Astrocyte of the hippocampus (primary cell): ENCODE results near the gene ZBTB46.
"Not testable (repeated sequence)": the region's sequence is repeated elsewhere in the genome, so short reads cannot be mapped to it uniquely, and the experiment has no call there.

ENCODE experiments used
- DNase-seq: peaks from one replicate; pipeline ENCODE4 v3.0.0; 2011; ENCODE audit warnings: low read depth, low spot score

Gene ZBTB46

GRCh38 chr20:63830841-63831588 lies at the start of gene ZBTB46:
TSS of gene ZBTB46 (minus strand) at chr20:63831264. CDS start at chr20:63790757, 40,507 bp downstream.
- peak; percentile 84 for DNase-seq

DNA sequence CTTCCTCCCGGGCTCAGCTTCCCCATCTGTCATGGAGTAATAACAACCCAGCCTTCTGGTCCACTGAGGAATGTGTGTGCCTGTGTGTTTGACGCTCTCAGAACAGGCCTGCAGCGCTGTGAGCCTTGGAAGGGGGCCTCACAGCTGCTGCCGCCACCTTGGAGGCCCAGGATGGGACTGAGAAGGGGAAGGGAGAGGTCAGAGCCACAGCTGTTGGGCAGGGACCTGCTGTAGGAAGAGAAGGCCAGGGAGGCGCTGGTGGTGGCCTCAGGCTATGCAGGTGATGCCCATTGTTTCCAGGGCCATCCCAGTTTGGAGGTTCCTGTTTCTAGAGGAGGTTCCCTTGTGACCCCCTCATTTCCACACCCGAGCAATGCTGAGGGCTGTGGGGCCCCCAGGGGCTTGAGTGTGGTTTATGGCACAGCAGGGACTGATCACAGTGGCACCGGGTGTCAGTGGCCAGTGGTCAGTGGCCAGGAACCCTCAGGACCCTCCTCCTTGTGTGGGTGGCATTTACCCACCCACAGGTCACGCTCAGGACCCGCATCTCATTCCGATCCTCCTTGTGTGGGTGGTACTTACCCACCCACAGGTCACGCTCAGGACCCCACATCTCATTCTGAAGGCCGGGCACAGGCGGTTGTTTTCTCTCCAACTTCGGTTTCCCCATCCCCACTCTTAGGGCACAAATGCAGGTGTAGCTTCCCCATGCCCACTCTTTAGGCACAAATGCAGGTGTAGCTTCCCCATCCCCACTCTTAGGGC lies 48.0 kb upstream of the ZBTB46 start:
- no peak for DNase-seq

GRCh38 chr20:63877755-63878470 lies 46.8 kb upstream of the ZBTB46 start:
- no peak for DNase-seq

- no peak for DNase-seq
Observed at GRCh38 chr20:63876489-63877036, 45.5 kb upstream of the ZBTB46 start.

GRCh38 chr20:63874241-63874640 lies 43.2 kb upstream of the ZBTB46 start:
- DNase-seq = not testable (repeated sequence)

GRCh38 chr20:63873477-63873971 lies 42.5 kb upstream of the ZBTB46 start:
- no peak for DNase-seq

GRCh38 chr20:63868264-63868663 lies 37.2 kb upstream of the ZBTB46 start:
- DNase-seq = no peak

DNA sequence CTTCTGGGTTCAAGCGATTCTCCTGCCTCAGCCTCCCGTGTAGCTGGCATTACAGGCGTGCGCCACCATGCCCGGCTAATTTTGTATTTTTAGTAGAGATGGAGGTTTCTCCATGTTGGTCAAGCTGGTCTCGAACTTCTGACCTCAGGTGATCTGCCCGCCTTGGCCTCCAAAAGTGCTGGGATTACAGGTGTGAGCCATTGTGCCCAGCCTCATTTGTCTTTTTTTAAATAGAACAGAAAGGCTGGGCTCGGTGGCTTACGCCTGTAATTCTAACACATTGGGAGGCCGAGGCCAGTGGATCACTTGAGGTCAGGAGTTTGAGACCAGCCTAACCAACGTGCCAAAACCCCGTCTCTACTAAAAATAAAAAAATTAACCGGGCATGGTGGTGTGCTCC lies 36.0 kb upstream of the ZBTB46 start:
- not testable (repeated sequence) for DNase-seq

DNA sequence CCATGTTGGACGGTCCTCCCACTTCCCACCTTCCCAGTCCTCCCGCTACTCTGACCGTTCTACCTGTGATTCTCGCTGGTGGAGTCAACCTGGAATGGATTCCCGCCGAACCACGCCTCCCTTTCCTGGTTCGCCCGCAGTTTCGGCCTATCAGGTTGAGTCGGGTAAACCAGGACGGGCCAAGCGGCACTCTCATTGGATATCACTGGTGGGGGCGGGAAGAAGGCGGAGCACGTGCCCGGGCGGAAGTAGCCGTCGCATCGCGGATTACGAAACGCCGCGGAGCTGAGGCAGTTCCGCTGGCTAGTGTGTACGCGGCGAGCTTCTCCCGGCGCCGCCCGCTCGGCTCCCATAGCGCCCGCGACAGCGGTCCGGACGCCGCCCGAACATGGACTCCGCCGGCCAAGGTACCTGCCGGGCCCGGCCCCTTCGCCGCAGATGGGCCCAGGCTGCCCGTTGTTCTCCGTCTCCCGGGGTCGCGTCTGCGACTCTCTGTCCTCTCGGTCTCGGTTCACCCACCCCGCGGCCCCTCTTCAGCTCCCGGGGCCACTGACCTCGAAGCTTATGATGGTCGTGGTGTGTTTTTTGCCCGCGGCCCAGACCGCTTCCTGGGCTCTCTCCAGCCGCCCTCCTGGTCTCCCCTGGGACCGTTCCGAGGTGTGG lies 34.0 kb upstream of the ZBTB46 start, which contains the start of gene TPD52L2:
TPD52L2 (plus strand) TSS at position 293 of the 663 bp plus-strand sequence; CDS start at position 389, 96 bp downstream.
- DNase-seq = peak; percentile 99

DNA sequence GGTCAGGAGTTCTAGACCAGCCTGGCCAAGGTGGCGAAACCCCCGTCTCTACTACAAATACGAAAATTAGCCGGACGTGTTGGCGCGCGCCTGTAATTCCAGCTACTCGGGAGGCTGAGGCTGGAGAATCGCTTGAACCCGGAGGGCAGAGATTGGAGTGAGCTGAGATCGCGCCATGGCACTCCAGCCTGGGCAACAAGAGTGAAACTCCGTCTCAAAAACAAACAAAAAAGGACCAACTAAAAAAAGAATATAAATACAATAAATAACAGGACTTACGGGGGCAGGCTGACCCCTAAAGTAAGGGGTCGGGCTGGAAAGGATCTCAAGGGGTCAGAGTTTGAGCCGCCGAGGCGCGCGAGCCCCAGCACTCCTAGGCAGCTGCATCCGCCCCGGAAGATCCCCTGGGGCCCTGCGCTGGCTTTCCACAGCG lies 33.5 kb upstream of the ZBTB46 start:
- no peak for DNase-seq

DNA sequence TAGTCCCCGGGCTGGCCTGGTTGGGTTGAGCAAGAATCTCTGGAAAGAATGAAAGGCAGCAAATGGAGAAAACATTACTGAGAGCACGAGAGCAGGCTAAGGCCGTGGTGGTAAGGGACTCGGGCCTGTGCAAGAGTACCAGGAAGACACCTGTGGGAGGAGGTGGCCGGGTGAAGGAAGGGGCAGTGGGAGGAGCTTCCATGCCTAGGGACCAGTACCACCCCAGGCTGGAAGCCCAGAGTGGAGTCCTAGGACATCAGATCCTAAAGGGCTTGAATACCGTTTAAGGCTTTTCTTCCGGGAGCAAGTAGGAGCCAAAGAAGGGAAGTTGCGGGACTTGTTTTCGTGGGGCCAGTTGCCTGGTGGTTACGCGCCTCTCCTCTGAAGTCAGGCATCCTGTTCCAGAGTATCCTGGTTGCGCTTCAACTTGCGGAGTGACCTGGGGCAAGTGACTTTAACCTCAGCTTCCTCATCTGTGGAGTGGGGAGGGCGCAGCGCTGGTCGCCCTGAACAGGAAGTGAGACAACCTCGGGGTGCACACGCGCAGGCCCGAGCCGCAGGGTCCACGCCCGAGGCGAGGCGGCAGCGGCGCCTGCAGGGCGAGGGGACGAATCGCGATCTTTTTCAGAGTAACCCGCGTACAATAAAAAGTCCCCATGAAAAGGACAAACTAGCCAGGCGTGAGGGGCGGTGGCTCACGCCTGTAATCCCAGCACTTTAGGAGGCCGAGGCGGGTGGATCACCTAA lies 32.9 kb upstream of the ZBTB46 start:
- DNase-seq = peak; percentile 88

GRCh38 chr20:63863021-63863797 lies 32.1 kb upstream of the ZBTB46 start:
- DNase-seq = no peak

- DNase-seq = no peak
Observed at GRCh38 chr20:63861981-63862901, 31.2 kb upstream of the ZBTB46 start.

- no peak for DNase-seq
Observed at GRCh38 chr20:63861365-63861934, 30.4 kb upstream of the ZBTB46 start, which contains the start of gene ABHD16B. TSS of gene ABHD16B (plus strand) at chr20:63861498. CDS start at chr20:63861541, 43 bp downstream.

DNA sequence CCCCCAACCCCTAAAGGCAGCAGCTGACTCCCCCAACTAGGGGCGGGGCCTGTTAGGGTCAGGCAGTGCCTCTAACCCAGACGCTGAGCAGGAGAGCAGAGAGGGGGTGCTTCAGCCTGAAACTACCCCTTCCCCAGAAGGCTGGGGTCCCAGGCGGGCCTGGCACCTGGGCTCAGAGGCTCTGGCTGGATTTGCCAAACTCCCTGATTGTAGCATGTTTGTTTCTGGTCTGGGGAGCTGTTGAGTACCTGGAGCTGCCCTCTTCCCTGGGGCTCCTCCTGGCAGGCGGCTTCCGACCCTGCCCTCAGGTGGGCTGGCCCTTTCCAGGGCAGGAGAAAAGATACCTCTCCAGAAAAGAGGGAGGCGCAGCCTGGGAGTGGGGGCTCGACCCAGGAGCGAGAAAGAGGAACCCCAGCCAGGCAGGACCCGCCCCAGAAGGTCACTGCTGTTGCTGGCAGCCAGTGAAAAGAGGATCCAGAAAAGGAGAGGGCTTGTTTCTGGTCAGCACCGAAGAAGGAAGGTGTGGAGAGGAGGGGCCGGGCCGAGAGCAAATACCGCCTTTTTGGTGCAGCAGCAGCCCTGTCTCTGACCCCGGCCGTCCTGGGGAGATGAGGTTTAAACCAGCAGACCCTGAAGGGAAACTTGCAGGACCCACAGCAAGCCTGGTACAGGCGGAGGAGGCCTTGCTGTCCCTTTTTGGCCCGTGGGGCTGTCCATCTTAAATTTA lies 29.4 kb upstream of the ZBTB46 start:
- DNase-seq = no peak

- no peak for DNase-seq
Observed at GRCh38 chr20:63859166-63859699, 28.2 kb upstream of the ZBTB46 start.
